ENCODE measurements around the gene ANTXRL. TPM values are rescaled to one million over a fixed set of nuclear protein-coding genes. Genes with fewer than 3 reads are reported as not detected.
"Not testable (repeated sequence)": the region's sequence is repeated elsewhere in the genome, so short reads cannot be mapped to it uniquely, and the experiment has no call there.

ANTXRL gene
- total RNA-seq, 8 experiments from 2014 or later: 0.08 to 0.57 TPM; not detected in 6

DNA sequence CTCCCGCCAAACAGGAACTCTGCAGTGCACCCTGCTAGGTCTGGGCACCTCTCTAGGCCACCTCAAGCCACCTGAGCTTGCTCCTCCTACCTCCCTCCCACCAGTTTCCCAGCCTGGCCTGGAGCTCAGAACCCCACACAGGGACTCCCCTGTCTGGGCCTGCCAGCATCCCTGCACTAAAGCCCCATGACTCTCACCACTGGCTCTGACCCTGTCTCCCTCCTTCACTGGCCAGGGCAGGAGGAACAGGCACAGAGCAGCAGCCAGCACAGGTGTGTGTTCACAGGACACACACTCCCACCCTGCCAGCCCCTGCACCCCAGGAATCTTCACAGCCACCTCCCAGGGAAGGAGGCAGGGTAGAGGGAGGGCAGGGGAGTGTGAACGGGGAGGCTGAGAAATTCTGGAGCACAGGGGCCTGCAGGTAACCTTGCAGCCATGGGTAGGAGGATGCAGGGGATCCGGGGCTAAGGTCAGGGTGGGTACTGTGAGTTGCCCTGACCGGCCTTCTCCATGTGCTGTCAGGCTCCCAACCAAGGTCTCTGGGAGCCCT is 13.9 kb upstream of the ANTXRL start:
- in situ Hi-C loops (cut with MboI; ENCODE audit: low pct_unique_long_range_greater_than_20kb in 2 of 9, low sequenced_read_pairs in 9 of 9, unreplicated experiment in 9 of 9): no loop called here
- H3K4me1 ChIP-seq (replicated peaks in 1 of 2): no peaks in the 10 kb centered on the region
- 63% methylated on average over 1 of the region's 4 CpGs; no CpG with 5 or more reads in 9 of the 10 experiments for WGBS, 10 experiments
- no peak for ATAC-seq (replicated peaks in 6 of 8)
- H3K27ac ChIP-seq: no peak overlapping the region
- no peak overlapping the region for H3K4me3 ChIP-seq

DNA sequence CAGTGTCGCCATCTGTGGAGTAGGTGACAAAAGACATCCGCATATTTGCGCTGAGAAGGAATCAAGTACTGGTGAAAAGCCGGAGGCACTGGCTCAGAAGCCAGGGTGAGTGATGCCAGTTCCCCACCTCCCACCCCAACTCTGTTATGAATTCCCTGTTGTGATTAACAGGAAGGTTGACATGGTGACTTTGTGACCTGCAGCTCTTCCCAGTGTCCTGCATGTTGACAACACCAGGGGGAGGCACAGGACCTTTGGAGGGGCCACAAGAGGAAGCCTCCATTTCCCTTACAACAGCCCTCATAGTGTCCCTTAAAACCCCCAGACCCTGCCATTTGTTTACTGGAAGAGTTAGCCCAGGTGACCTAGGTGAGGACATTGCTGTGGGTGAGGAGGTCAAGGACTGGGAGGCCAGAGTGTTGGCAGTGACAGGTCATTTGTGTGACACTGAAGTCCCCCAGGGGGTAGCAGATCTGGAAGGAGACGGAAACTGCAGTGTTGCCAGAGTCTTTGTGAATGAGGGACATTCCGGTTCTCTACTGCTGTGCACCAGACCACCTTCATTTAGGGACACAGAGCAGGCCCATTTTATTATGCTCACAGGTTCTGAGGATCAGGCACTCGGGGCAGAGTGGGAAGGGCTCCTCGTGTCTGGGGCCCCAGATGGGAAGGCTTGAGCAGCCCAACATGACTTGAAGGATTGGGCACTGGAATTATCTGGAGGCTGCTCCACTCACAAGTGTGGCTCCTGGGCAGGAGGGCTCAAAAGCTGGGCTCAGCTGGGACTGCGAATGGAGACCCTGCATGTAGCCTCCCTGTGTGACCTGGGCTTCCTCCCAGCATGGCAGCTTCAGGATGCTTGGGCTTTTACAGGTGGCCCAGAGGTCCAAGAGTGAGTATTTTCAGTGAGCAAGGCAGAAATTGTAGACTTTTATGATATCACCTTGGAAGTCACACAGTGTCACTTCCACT is 13.0 kb upstream of the ANTXRL start:
- H3K4me3 ChIP-seq: no peak overlapping the region
- H3K27ac ChIP-seq: no peak overlapping the region
- ATAC-seq (replicated peaks in 6 of 8): no peak
- in situ Hi-C loops (cut with MboI; ENCODE audit: low pct_unique_long_range_greater_than_20kb in 2 of 9, low sequenced_read_pairs in 9 of 9, unreplicated experiment in 9 of 9): no loop called here
- H3K4me1 ChIP-seq (replicated peaks in 1 of 2): no peaks in the 10 kb centered on the region
- WGBS, 10 experiments: 15 to 100% (median 60%) methylated on average over 1 to 3 of the region's 9 CpGs; no CpG with 5 or more reads in 3 of the 10 experiments

DNA sequence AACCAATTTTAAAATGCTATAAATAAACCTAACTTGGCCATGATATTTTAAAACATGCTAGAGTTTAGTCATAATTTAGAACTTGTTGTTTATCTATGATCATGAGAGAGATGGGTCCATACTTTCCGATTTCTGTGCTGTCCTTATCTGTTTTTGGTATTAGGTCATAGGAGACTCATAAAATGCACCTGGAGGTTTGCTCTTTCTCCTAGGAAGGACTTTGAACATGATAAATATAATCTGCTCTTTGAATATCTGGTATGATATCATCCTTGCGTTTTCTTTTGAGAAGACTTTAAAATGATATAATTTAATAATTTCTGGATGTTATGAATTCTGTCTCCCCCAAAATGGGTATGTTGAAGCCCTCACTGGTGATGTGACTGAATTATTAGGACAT is 9.0 kb upstream of the ANTXRL start:
- in situ Hi-C loops (cut with MboI; ENCODE audit: low pct_unique_long_range_greater_than_20kb in 2 of 9, low sequenced_read_pairs in 9 of 9, unreplicated experiment in 9 of 9): loop anchor here in 3 of 9 experiments (25.0 kb wide), 2 partner anchors 166 to 1109 kb away; partner anchors contain the start of gene ZNF488 (in 1 of the 3)
- WGBS, 10 experiments: 0 to 100% (median 80%) methylated on average over 1 to 2 of the region's 2 CpGs; no CpG with 5 or more reads in 1 of the 10 experiments
- no peak for ATAC-seq (replicated peaks in 6 of 8)
- Histone ChIP-seq H3K27ac (no peak overlapping the region), H3K4me3 (no peak overlapping the region), H3K4me1 (replicated peaks in 1 of 2) (no peaks in the 10 kb centered on the region)

DNA sequence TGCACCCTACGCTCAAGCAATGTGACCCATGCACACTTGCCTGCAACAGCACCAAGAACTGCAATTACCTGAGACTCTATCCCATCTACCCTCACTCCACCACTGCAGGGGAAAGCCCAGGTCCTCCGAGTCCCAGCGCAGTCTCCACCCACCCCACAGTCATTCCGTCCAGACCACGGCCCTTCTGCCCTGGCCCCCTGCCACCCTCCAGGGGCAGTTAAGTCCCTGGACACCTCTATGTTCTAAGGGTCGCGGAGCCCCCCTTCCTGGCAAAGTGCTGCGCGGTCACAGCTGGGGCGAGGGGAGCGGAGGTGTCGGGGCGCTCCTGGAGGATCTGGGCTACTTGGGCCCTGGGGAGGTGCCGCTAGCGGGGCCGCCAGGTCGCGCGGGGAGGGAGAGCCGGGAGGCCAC is 4.4 kb upstream of the ANTXRL start:
- not testable (repeated sequence) for H3K27ac ChIP-seq

DNA sequence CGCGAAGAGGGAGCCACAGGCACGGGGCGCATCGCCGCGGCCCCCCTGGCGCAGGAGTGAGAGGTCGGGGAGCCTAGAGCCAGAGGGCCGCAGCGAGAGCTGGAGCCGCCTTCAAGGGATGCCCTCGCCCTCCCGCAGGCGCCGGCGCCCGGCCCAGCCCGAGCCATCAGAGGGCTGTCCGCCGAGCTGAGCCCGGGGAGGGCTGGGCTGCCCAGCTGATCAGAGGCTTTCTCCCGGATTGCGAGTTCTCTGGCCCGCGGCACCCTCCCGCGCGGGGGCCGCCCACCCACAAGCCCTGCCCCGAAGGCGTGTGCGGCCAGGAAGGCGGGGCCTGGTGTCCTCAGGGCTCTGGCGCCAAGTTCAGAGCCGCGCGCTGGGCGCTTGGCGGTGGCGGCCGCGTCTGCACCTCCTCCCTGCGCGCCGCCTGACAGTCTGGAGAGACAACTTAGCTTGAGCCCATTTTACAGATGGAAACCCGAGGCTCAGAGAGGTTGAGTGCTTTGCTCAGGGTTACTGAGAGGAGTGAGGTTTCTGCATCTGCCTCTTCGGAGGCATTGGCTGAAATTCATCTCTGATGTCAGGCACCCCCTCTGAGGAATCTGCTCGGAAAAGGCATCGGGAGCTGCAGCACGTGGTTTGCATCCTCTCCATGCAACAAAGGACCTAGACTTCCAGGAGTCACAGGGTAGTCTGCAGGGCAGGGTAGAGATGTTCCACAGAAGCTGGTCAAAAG is 3.8 kb upstream of the ANTXRL start:
- peak; percentile 68 to 84 (median 72) for ATAC-seq (replicated peaks in 6 of 8)
- in situ Hi-C loops (cut with MboI; ENCODE audit: low pct_unique_long_range_greater_than_20kb in 2 of 9, low sequenced_read_pairs in 9 of 9, unreplicated experiment in 9 of 9): loop anchor here in 7 of 9 experiments (5.0 to 25.0 kb wide), 6 partner anchors 171 to 1104 kb away; partner anchors contain the start of gene ZNF488 (in 5 of the 7)
- peak overlapping the region; percentile 8 to 36 (median 25) for H3K4me3 ChIP-seq

More for the DNA sequence above, 4.4 kb upstream of the ANTXRL start:
- not testable (repeated sequence) for H3K4me1 ChIP-seq (replicated peaks in 1 of 2); ATAC-seq (replicated peaks in 6 of 8)
- WGBS, 10 experiments: 0% methylated on average over 1 of the region's 20 CpGs; no CpG with 5 or more reads in 9 of the 10 experiments
- H3K4me3 ChIP-seq: peak overlapping the region; percentile 8 to 36 (median 25)
- in situ Hi-C loops (cut with MboI; ENCODE audit: low pct_unique_long_range_greater_than_20kb in 2 of 9, low sequenced_read_pairs in 9 of 9, unreplicated experiment in 9 of 9): loop anchor here in 7 of 9 experiments (5.0 to 25.0 kb wide), 6 partner anchors 170 to 1105 kb away; partner anchors contain the start of gene ZNF488 (in 5 of the 7)

DNA sequence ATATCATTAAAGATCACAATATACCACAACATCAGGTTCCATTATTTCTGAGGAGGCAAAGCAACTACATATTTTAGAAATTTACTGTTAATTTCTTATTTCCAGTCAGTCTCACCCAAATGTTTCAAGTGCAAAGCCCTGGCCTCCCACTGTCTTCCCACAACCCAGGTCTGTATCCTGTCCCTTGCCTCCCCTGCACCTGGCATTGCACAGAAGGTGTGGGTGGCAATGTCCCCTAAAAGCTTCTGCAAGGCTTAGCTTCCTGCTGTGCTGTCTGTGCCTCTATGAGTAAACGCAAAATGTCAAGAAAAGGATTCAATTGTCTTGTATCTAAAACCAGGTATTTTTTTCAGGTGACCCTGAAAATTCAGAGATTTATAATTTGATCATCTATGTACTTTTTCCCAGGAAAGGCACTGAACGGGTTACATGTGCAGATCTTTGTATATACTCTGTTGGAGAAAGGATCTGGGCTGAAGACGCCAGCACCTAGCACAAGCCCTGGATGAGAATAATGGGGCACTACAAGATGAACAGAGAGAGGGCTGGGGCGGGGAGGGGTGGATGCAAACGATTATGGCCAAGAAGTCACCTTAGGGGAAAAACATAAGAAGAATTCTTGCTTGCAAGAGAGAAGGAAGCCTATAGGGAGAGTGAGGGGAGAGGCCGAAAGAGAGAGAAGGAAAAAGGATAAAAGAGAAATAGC is 3.1 kb upstream of the ANTXRL start:
- no peak overlapping the region for H3K27ac ChIP-seq
- no peak for ATAC-seq (replicated peaks in 6 of 8)
- WGBS, 10 experiments: 16 to 68% (median 20%) methylated on average over 2 to 6 of the region's 6 CpGs; no CpG with 5 or more reads in 1 of the 10 experiments
- H3K4me3 ChIP-seq: peak overlapping the region in 3 of 5 donors; percentile 43 to 52 (median 45)
- no peaks in the 10 kb centered on the region for H3K4me1 ChIP-seq (replicated peaks in 1 of 2)
- in situ Hi-C loops (cut with MboI; ENCODE audit: low pct_unique_long_range_greater_than_20kb in 2 of 9, low sequenced_read_pairs in 9 of 9, unreplicated experiment in 9 of 9): loop anchor here in 7 of 9 experiments (5.0 to 25.0 kb wide), 6 partner anchors 171 to 1104 kb away; partner anchors contain the start of gene ZNF488 (in 5 of the 7)

More for the DNA sequence above, 3.8 kb upstream of the ANTXRL start:
- Histone ChIP-seq H3K27ac (no peak overlapping the region), H3K4me1 (replicated peaks in 1 of 2) (no peaks in the 10 kb centered on the region)
- 60 to 67% methylated on average over 1 to 2 of the region's 51 CpGs; no CpG with 5 or more reads in 8 of the 10 experiments for WGBS, 10 experiments

DNA sequence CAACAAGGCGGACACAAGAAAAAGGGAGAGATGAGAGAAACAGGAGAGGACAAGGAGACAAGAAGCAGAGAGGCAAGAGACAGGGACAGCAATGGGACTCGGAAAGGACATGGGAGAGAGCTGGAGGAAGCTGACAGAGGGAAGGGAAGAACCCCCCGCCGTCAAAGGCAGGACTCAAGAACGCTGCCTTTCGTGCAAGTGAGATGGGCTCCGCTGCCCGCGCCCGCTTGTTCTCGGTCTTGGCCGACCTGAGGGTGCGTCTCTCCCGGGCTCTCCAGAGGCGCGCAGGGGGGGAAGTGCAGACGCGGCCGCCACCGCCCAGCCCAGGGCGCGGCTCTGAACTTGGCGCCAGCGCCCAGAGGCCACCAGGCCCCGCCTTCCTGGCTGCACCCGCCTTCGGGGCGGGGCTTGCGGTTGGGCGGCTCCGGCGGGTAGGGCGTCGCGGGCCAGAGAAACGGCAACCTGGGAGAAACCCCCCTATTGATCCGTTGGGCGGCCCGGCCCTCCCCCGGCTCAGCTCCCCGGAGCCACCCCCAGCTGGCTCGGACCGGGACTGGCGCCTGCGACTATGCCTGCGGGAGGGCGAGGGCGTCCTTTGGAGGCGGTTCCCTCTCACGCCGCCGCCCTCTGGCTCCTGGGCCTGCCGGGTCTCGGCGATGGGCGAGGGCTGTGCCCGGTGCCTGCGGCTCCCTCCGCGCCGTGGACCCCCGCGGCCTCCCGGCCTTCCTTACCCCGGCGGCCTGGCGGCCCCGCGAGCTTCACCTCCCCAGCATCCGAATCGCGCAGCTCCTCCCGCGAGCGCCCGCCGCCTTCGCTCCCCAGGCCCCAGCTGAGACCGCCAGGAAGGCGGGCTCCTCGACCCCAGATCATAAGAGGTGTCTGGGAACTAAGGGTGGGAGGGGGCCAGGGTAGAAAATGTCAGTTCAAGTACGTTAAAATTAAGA is 2.2 kb upstream of the ANTXRL start:
- Histone ChIP-seq H3K4me3 (peak overlapping the region; percentile 43 to 52 (median 45)), H3K4me1 (replicated peaks in 1 of 2) (no peaks in the 10 kb centered on the region), H3K27ac (peak overlapping the region in 1 of 2 donors; percentile 51)
- ATAC-seq (replicated peaks in 6 of 8): peak; percentile 77 to 90 (median 88)
- WGBS, 10 experiments: 0 to 40% (median 2%) methylated on average over 1 to 15 of the region's 82 CpGs
- in situ Hi-C loops (cut with MboI; ENCODE audit: low pct_unique_long_range_greater_than_20kb in 2 of 9, low sequenced_read_pairs in 9 of 9, unreplicated experiment in 9 of 9): loop anchor here in 7 of 9 experiments (5.0 to 25.0 kb wide), 6 partner anchors 172 to 1103 kb away; partner anchors contain the start of gene ZNF488 (in 5 of the 7)

DNA sequence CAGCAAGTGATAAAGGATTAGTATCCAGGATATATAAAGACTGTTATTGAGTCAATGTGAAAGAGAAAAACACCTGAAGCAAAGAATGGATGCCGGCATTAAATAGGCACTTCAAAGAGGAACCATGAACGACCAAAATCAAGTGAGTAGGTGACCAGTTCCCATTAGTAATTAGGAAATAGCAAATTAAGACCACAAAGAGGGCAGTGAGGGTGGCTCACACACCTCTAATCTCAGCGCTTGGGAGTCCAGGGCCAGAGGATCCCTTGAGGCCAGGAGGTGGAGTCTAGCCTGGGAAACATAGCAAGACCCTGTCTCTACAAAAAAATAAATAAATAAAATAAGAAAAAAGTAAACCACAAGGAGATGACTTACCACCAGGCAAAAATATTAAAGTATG is 1.5 kb upstream of the ANTXRL start:
- 38 to 95% (median 56%) methylated on average over 1 to 3 of the region's 3 CpGs; no CpG with 5 or more reads in 1 of the 10 experiments for WGBS, 10 experiments
- peak overlapping the region; percentile 43 to 52 (median 45) for H3K4me3 ChIP-seq
- in situ Hi-C loops (cut with MboI; ENCODE audit: low pct_unique_long_range_greater_than_20kb in 2 of 9, low sequenced_read_pairs in 9 of 9, unreplicated experiment in 9 of 9): loop anchor here in 6 of 9 experiments (10.0 to 25.0 kb wide), 4 partner anchors 173 to 1102 kb away; partner anchors contain the start of gene ZNF488 (in 4 of the 6)
- no peak overlapping the region for H3K27ac ChIP-seq
- ATAC-seq (replicated peaks in 6 of 8): no peak
- H3K4me1 ChIP-seq (replicated peaks in 1 of 2): no peaks in the 10 kb centered on the region

DNA sequence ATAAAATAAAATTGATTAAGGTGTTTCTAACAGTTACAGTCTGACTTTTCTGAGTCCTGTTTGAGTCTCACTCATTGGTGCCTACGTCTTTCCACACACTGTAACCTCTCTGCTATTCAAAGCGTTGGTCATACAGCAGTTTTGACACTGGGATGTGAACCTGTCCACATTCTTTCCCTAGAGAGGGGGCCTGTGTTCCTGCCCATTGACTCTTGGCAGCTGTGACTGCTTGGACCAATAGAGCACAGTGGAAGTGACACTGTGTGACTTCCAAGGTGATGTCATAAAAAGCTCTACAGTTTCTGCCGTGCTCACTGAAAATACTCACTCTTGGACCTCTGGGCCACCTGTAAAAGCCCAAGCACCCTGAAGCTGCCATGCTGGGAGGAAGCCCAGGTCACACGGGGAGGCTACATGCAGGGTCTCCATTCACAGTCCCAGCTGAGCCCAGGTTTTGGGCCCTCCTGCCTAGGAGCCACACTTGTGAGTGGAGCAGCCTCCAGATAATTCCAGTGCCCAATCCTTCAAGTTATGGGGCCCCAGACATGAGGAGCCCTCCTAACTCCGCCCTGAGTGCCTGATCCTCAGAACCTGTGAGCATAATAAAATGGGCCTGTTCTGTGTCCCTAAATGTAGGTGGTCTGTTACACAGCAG is 704 bp upstream of the ANTXRL start:
- in situ Hi-C loops (cut with MboI; ENCODE audit: low pct_unique_long_range_greater_than_20kb in 2 of 9, low sequenced_read_pairs in 9 of 9, unreplicated experiment in 9 of 9): loop anchor here in 6 of 9 experiments (10.0 to 25.0 kb wide), 4 partner anchors 174 to 1101 kb away; partner anchors contain the start of gene ZNF488 (in 4 of the 6)
- WGBS, 10 experiments: 35 to 100% (median 80%) methylated on average over 1 to 5 of the region's 5 CpGs; no CpG with 5 or more reads in 2 of the 10 experiments
- no peak overlapping the region for H3K4me3 ChIP-seq

DNA sequence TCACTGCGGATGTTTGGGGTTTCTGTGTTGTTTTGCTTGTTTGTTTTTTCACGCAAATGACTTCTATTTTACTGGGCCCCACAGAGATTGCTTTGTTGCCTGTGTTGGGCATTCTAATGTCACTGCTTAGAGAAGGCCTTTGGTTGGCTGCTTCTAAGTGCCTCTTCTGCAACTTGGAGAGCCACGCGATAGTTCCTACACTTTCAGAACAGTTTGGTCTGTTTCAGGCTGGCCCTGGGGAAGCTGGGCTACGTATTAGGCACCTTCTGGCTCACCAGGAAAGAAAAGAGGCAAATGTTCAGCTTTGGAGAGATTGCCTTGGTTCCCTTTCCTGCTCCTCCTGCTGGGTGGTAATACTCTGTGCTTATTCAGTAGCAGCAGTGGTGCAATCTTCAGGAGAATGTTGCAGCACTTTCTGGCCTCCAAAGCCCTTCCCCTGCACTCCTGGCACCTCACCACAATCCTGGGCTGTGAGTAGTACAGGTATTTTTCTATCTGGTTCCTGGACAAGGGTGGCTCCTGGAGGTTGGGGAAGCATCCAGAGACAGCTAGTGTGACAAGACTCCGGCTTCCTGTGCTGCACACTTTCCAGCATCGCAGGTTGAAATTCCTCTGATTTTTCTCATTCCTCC is 1.2 kb downstream of the ANTXRL start:
- in situ Hi-C loops (cut with MboI; ENCODE audit: low pct_unique_long_range_greater_than_20kb in 2 of 9, low sequenced_read_pairs in 9 of 9, unreplicated experiment in 9 of 9): loop anchor here in 6 of 9 experiments (10.0 to 25.0 kb wide), 4 partner anchors 176 to 1099 kb away; partner anchors contain the start of gene ZNF488 (in 4 of the 6)
- 37 to 90% (median 60%) methylated on average over 2 to 4 of the region's 7 CpGs; no CpG with 5 or more reads in 1 of the 10 experiments for WGBS, 10 experiments
- Histone ChIP-seq H3K27ac (no peak overlapping the region), H3K4me1 (replicated peaks in 1 of 2) (peaks cover 0 to 6% of the 10 kb centered on the region in 2 donors), H3K4me3 (no peak overlapping the region)
- no peak for ATAC-seq (replicated peaks in 6 of 8)

More for the DNA sequence above, 704 bp upstream of the ANTXRL start:
- Histone ChIP-seq H3K27ac (no peak overlapping the region), H3K4me1 (replicated peaks in 1 of 2) (no peaks in the 10 kb centered on the region)
- no peak for ATAC-seq (replicated peaks in 6 of 8)
